HFF-Myc (cell line): ENCODE data around the gene BCL2L2.

Experiments used
- DNase-seq: peaks from one replicate; pipeline ENCODE4 v3.0.0-alpha.2; 2011; ENCODE audit warnings: low read depth; ENCODE audit errors: extremely low read depth
- H3K4me3 ChIP-seq: replicated peaks from 2 replicates; pipeline ENCODE4 v1.5.1; 2011; ENCODE audit warnings: low read depth, mild to moderate bottlenecking, control low read depth, low read length
- TF ChIP-seq, protein P1 (sequence below): IDR thresholded peaks from 2 replicates; pipeline ENCODE4 v1.5.1; 2012; ENCODE audit warnings: mild to moderate bottlenecking, low read depth, low read length, control low read depth; ENCODE audit errors: missing control alignments

The BCL2L2 gene

DNA sequence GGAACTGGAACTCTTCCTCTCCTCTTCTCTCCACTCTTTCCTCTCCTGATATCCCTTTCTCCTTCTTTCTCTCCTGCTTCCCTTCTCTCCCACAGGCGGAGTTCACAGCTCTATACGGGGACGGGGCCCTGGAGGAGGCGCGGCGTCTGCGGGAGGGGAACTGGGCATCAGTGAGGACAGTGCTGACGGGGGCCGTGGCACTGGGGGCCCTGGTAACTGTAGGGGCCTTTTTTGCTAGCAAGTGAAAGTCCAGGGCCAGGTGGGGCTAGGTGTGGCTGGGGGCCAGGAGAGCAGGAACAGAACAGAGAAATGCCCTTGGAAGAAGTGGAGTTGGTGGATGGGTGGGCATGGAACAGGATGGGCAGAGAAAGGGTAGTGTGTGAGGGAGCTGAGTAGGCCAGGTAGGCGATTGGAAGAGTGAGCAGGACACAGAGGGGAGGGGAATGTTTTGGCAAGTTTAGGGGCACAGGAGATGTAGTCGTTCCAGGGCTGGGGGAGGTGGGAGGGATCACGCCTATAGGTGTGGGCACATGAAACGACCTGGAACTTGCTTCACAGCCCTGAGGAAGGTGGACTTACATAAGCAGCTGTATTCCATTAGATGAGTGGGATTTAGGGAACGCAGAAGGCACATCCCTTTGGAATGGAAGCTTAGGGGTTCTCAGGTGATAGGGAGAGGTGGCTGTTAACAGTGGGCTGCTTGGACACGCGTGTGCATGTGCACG lies 2.2 kb downstream of the BCL2L2 start:
- H3K4me3 ChIP-seq: peak overlapping the region; percentile 91
- no peak for DNase-seq
- TF ChIP-seq, protein P1, sequence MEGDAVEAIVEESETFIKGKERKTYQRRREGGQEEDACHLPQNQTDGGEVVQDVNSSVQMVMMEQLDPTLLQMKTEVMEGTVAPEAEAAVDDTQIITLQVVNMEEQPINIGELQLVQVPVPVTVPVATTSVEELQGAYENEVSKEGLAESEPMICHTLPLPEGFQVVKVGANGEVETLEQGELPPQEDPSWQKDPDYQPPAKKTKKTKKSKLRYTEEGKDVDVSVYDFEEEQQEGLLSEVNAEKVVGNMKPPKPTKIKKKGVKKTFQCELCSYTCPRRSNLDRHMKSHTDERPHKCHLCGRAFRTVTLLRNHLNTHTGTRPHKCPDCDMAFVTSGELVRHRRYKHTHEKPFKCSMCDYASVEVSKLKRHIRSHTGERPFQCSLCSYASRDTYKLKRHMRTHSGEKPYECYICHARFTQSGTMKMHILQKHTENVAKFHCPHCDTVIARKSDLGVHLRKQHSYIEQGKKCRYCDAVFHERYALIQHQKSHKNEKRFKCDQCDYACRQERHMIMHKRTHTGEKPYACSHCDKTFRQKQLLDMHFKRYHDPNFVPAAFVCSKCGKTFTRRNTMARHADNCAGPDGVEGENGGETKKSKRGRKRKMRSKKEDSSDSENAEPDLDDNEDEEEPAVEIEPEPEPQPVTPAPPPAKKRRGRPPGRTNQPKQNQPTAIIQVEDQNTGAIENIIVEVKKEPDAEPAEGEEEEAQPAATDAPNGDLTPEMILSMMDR: no peak

DNA sequence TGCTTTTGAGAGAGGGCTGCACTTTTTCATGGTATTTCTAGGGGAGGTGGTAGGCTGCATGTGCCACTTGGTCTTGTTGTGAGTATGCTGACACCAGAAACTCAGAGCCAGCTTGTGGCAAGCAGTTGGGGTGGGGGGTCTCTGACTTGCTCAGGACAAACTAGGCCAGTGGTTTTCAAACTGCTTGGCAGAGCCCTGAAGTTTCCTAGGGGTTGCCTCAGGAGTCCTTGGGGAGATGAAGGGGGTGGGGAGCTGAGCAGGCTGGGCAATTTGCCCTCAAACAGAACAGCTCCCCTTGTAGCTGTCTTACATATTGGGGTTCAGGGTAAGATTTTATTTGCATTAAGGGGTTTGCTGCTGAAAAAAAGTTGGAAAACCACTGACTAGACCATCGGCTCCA lies 3.9 kb downstream of the BCL2L2 start:
- DNase-seq: no peak
- H3K4me3 ChIP-seq: no peak overlapping the region

DNA sequence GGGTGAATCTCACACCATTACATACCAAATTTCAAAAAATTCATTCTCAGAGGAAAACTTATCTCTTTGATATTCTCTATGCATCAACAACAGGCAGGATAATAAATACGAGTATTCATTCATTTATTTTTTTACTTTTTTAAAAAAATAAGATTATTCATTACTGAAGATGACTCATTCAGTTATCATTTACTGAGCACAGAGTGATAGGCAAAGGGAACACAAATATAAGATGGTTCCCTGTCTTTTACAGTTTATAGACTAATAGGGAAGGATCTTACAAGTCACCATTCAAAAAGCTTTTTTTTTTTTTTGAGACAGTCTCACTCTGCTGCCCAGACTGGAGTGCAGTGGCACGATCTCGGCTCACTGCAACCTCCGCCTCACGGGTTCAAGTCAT lies 9.7 kb downstream of the BCL2L2 start:
- no peak for DNase-seq
- no peak overlapping the region for H3K4me3 ChIP-seq
- TF ChIP-seq, protein P1: no peak

More for the DNA sequence above, 3.9 kb downstream of the BCL2L2 start:
- TF ChIP-seq, protein P1: no peak

DNA sequence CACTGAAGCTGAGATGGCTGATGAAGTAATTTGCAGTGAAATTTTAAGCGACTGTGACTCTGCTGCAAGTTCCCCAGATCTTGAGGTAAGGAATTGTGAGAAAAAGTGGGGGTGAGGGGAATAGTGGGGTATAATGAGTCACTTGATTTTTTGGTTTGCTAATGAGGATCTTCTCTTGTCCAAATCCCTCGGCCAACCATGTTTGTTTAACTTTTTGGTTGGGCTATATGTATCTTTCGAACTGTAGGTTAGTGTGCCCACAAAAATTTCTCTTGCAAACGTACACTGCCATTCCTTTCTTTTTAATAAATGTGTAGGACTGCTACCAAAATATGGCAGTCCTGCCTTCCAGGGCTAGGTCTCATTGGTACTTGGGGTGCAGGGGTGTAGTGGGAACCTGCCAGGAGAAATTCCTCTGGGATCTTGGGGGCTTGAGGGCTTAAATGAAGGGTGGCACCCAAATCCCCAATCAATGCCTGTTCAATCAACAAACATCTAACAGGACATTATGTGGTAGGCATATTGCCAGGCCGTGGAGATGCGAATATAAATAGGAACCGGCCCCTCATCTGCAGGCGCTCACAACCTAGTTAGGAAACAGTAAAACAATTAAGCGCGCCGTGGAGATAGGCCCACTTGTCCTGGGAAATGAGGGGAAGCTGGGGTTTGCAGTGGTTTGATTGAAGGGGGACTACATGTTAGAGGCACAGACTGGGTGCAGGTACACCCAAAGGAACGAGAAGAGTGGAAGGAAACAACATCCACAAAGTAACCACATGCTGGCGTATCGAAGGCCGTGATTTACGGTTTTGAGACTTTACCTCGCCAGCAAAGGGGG lies 13.3 kb downstream of the BCL2L2 start:
- no peak for DNase-seq
- peak overlapping the region; percentile 36 for H3K4me3 ChIP-seq
- TF ChIP-seq, protein P1: no peak

DNA sequence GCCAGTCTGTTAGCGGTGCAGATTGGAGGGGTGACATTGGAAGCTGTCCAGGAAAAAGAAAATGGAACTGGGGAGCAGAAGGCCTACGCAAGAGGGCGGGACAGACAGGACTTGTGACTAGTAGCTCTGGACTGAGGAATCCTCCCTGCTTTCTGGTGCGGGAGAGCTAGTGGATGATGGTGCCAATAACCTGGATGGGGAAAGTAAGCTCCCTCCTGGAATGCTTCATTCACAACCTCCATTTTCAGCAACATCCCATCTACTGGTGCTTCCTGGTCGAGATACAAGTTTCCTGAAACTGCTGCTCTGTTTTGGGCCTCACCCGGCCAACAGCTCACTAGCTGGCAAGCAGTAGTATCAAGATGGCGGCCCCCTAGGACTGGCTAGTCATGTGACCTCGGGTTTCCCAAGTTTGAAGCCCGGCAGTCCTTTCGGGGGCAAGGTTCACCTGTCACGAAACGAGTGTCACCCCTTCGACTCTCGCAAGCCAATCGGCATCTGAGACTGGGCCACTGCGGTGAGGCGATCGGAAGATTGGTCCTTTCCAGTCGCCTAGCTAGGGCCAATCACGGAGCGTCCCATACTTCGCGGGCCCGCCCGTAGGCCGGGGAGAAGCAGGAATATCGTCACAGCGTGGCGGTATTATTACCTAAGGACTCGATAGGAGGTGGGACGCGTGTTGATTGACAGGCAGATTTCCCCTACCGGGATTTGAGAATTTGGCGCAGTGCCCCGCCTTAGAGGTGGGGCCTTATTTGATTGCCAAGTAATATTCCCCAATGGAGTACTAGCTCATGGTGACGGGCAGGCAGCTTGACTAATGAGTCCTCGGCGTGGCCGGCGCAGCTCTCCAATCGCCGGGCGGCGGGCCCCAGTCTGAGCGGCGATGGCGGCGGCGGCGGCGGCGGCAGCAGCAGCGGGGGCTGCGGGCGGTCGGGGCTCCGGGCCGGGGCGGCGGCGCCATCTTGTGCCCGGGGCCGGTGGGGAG lies 14.2 kb downstream of the BCL2L2 start, which contains the start of gene PABPN1:
Gene PABPN1, plus strand, starts transcription at position 874 of the 988 bp plus-strand sequence. Its CDS starts 13 bp downstream, at position 887.
- TF ChIP-seq, protein P1: no peak
- DNase-seq: peak; percentile 99
- peak within 1 kb of the TSS; percentile 78 for H3K4me3 ChIP-seq
